IMR-90 (cell line): ENCODE measurements around the gene NREP. TPM values are rescaled to one million over a fixed set of nuclear protein-coding genes. Genes with fewer than 3 reads are reported as not detected.

Source experiments
- ATAC-seq: fragments of 200-7000 bp; cut with Tn5 transposase; 2 replicates; pipeline ENCODE4 v1.9.1; 2020; ENCODE audit warnings: low read depth, mild to moderate bottlenecking, moderate library complexity
- BruUV-seq: library from RNA; stranded (reverse); fragments of 400-500 nt; replicated peaks from 2 replicates; lab custom pipeline; 2021; lab: Mats Ljungman, UMichigan
- CTCF ChIA-PET: fragments of 300-600 bp; formaldehyde crosslinking; extraction: SDS; loops from one replicate; lab custom pipeline; 2021; ENCODE audit warnings: antibody characterized with exemption; lab: Yijun Ruan, JAX
- POLR2A ChIA-PET: fragments of 300-600 bp; sonication (Branson Sonifier 250); formaldehyde crosslinking; loops from one replicate; lab custom pipeline; 2022; ENCODE audit warnings: antibody characterized with exemption; ENCODE audit not compliant: unreplicated experiment; lab: Charles Lee
- DNase-seq: peaks from one replicate; pipeline ENCODE4 v3.0.0; 2013
- H2AFZ ChIP-seq: replicated peaks from 2 replicates; pipeline ENCODE3; 2013; ENCODE audit warnings: low read length, mild to moderate bottlenecking; ENCODE audit not compliant: poor library complexity
- H2AK5ac ChIP-seq: 2 replicates; pipeline ENCODE4 v1.6.1; 2013; ENCODE audit warnings: low read depth, low read length, inconsistent platforms
- H2AK9ac ChIP-seq: replicated peaks from 2 replicates; pipeline ENCODE3; 2013; ENCODE audit warnings: mild to moderate bottlenecking, low read depth, low read length, moderate library complexity; ENCODE audit not compliant: poor library complexity
- H2BK120ac ChIP-seq: 2 replicates; pipeline ENCODE4 v1.6.1; 2013; ENCODE audit warnings: low read depth, low read length, inconsistent platforms
- H2BK15ac ChIP-seq: 3 replicates; pipeline ENCODE4 v1.6.1; 2013; ENCODE audit warnings: low read depth, low read length, inconsistent platforms
- H2BK20ac ChIP-seq: 2 replicates; pipeline ENCODE4 v1.6.1; 2013; ENCODE audit warnings: low read depth, mild to moderate bottlenecking, inconsistent platforms, low read length, moderate library complexity
- H2BK5ac ChIP-seq: 2 replicates; pipeline ENCODE4 v1.6.1; 2013; ENCODE audit warnings: mild to moderate bottlenecking, low read depth, low read length, inconsistent platforms; ENCODE audit not compliant: poor library complexity, severe bottlenecking
- H3K14ac ChIP-seq: replicated peaks from 2 replicates; pipeline ENCODE4 v1.6.1; 2013; ENCODE audit warnings: low read depth, low read length, inconsistent platforms
- H3K18ac ChIP-seq: 2 replicates; pipeline ENCODE4 v1.6.1; 2013; ENCODE audit warnings: low read depth, low read length, control low read depth
- H3K23ac ChIP-seq: 2 replicates; pipeline ENCODE4 v1.6.1; 2013; ENCODE audit warnings: low read depth, low read length, inconsistent platforms
- H3K27ac ChIP-seq: 2 replicates; pipeline ENCODE4 v1.5.1; 2013; ENCODE audit warnings: mild to moderate bottlenecking, control low read depth, low read length; ENCODE audit not compliant: insufficient read depth
- H3K27me3 ChIP-seq: 2 replicates; pipeline ENCODE4 v1.6.1; 2013; ENCODE audit warnings: low read length; ENCODE audit not compliant: control insufficient read depth, insufficient read depth
- H3K36me3 ChIP-seq: 2 replicates; pipeline ENCODE4 v1.6.1; 2013; ENCODE audit warnings: low read length, mixed read lengths; ENCODE audit not compliant: control insufficient read depth, insufficient read depth
- H3K4ac ChIP-seq: 2 replicates; pipeline ENCODE4 v1.6.1; 2013; ENCODE audit warnings: low read depth, low read length, inconsistent platforms
- H3K4me1 ChIP-seq: 2 replicates; pipeline ENCODE4 v1.6.1; 2013; ENCODE audit warnings: low read length, mixed read lengths; ENCODE audit not compliant: control insufficient read depth, insufficient read depth
- H3K4me2 ChIP-seq: 2 replicates; pipeline ENCODE4 v1.6.1; 2013; ENCODE audit warnings: low read depth, mild to moderate bottlenecking, control low read depth, low read length, moderate library complexity
- H3K4me3 ChIP-seq: 2 replicates; pipeline ENCODE4 v1.5.1; 2013; ENCODE audit warnings: low read depth, mild to moderate bottlenecking, control low read depth, low read length, moderate library complexity; ENCODE audit not compliant: insufficient read depth
- H3K56ac ChIP-seq: 2 replicates; pipeline ENCODE4 v1.6.1; 2013; ENCODE audit warnings: low read length, inconsistent platforms; ENCODE audit not compliant: insufficient read depth; ENCODE audit errors: extremely low read depth
- H3K79me1 ChIP-seq, 2 experiments: 2 replicates each; pipeline ENCODE4 v1.6.1; 2013; ENCODE audit warnings: low read length in 2 of 2, inconsistent platforms in 1 of 2, low read depth in 1 of 2
- H3K9ac ChIP-seq: 2 replicates; pipeline ENCODE4 v1.6.1; 2013; ENCODE audit warnings: low read depth, low read length, control low read depth
- H3K9me1 ChIP-seq: 2 replicates; pipeline ENCODE4 v1.6.1; 2013; ENCODE audit warnings: low read length, inconsistent platforms; ENCODE audit not compliant: insufficient read depth
- H3K9me3 ChIP-seq: 2 replicates; pipeline ENCODE4 v1.6.1; 2013; ENCODE audit warnings: low read length; ENCODE audit not compliant: control insufficient read depth, insufficient read depth
- H4K20me1 ChIP-seq: 2 replicates; pipeline ENCODE4 v1.6.1; 2013; ENCODE audit warnings: low read length, inconsistent platforms; ENCODE audit not compliant: insufficient read depth
- H4K5ac ChIP-seq: 2 replicates; pipeline ENCODE4 v1.6.1; 2013; ENCODE audit warnings: mild to moderate bottlenecking, low read depth, low read length, control low read depth
- H4K8ac ChIP-seq, 2 experiments: 2 replicates each; pipeline ENCODE4 v1.6.1; 2013; ENCODE audit warnings: low read depth in 2 of 2, low read length in 2 of 2, control low read depth in 1 of 2, inconsistent platforms in 1 of 2
- H4K91ac ChIP-seq: 2 replicates; pipeline ENCODE4 v1.6.1; 2013; ENCODE audit warnings: low read depth, low read length, inconsistent platforms; ENCODE audit not compliant: insufficient read depth
- FOS ChIP-seq: fragments of 150-350 bp; IDR thresholded peaks from 2 replicates; pipeline ENCODE4 v1.6.1; 2016; ENCODE audit warnings: low read depth, low read length
- SMC3 ChIP-seq: fragments of 150-350 bp; IDR thresholded peaks from 2 replicates; pipeline ENCODE4 v1.6.1; 2016; ENCODE audit warnings: low read depth, mild to moderate bottlenecking, antibody characterized with exemption, low read length, moderate library complexity
- WGBS, 2 experiments: methylation state at CpG; one replicate each; pipeline versions ENCODE4 v1.1.5 to v1.1.7; 2013; ENCODE audit warnings: missing lambda C conversion rate in 2 of 2; ENCODE audit not compliant: insufficient read length in 1 of 2; ENCODE audit errors: extremely low coverage in 2 of 2; 5-methylcytosine and 5-hydroxymethylcytosine counted together
- dilution Hi-C: fragments of 300-500 bp; cut with HindIII; formaldehyde crosslinking; loops from one replicate; pipeline ENCODE4 v1.14.3; 2018; ENCODE audit warnings: low sequenced_read_pairs; ENCODE audit not compliant: unreplicated experiment
- in situ Hi-C: fragments of 300-500 bp; cut with MboI; formaldehyde crosslinking; loops from 3 replicates; pipeline ENCODE4 v1.14.3; 2019; ENCODE audit warnings: low sequenced_read_pairs, inconsistent platforms, mixed read lengths
- intact Hi-C: fragments of 100-400 bp; cut with micrococcal nuclease; formaldehyde crosslinking; loops from 2 replicates; pipeline ENCODE4 v1.10.0; 2022
- polyA plus RNA-seq, 3 experiments: library from polyadenylated mRNA; depleted of rRNA; stranded (reverse); fragments of >200 nt; gene quantifications; 2 replicates each; pipeline ENCODE4 v1.2.3, GENCODE V29; 2012; ENCODE audit warnings: low replicate concordance in 1 of 3
- total RNA-seq: library from RNA; depleted of rRNA; stranded (reverse); fragments of >200 nt; gene quantifications from 2 replicates; pipeline ENCODE4 v1.2.3, GENCODE V29; 2012

NREP gene
- total and polyA plus RNA-seq, 2 of the 4 experiments (the other 2 are of a cell fraction), result 178 to 277 TPM

- no peak overlapping the region for H3K18ac ChIP-seq
- no peak overlapping the region for H3K4ac ChIP-seq
- no peak overlapping the region for H3K4me3 ChIP-seq
- no peak overlapping the region for H2BK5ac ChIP-seq
- no peak overlapping the region for H2BK120ac ChIP-seq
- TF ChIP-seq FOS (no peak), SMC3 (no peak)
- no peak overlapping the region for H3K4me2 ChIP-seq
- H2AFZ ChIP-seq, result no peak overlapping the region
- H3K14ac ChIP-seq, result no peak overlapping the region
- no TSS peak for BruUV-seq
- no peak overlapping the region for H3K56ac ChIP-seq
- no peak overlapping the region for H2AK5ac ChIP-seq
- no peak overlapping the region for H4K5ac ChIP-seq
- H4K20me1 ChIP-seq, result no peaks in the 10 kb centered on the region
- no peak overlapping the region for H3K9ac ChIP-seq
- in situ Hi-C loops, result no loop called here
- no peak overlapping the region; a peak in 1 of 4 replicates for H4K8ac ChIP-seq
- intact Hi-C loops, result no loop called here
- no peak overlapping the region for H2AK9ac ChIP-seq
- ATAC-seq, result peak; percentile 14; the same call in 1 of the 2 replicates
- DNase-seq, result no peak
- no peak overlapping the region for H2BK20ac ChIP-seq
- no CpG with 5 or more reads among the region's 2 CpGs for WGBS, 2 experiments
- H3K27me3 ChIP-seq, result no peaks in the 10 kb centered on the region
- CTCF ChIA-PET, result interaction anchor here (0.6 kb wide), 1 partner anchor 594 kb away, joined by 3 read pairs; no protein-coding TSS in a partner anchor
- POLR2A ChIA-PET, result no interaction called here
- H3K36me3 ChIP-seq, result peaks cover 6% of the 10 kb centered on the region; the same call in 1 of the 2 replicates
- H3K9me1 ChIP-seq, result peaks cover 4% of the 10 kb centered on the region; the same call in 1 of the 2 replicates
- no peak overlapping the region for H3K23ac ChIP-seq
- peaks cover 1% of the 10 kb centered on the region; the same call in 1 of the 2 replicates for H3K9me3 ChIP-seq
- H4K91ac ChIP-seq, result no peak overlapping the region
- peaks cover 0 to 2% of the 10 kb centered on the region in 2 experiments; a peak in 1 of 4 replicates for H3K79me1 ChIP-seq
- dilution Hi-C loops, result no loop called here
- H3K27ac ChIP-seq, result no peak overlapping the region
- H2BK15ac ChIP-seq, result no peak overlapping the region
- no peaks in the 10 kb centered on the region for H3K4me1 ChIP-seq
Measured at GRCh38 chr5:111722140-111722539, 34.9 kb downstream of the NREP start.
